PC-9 (cell line): Measurements from ENCODE around the gene TRPC4.

Source experiments
- EZH2 ChIP-seq: fragments of 200-600 bp; sonication (generic); IDR thresholded peaks from 2 replicates; pipeline ENCODE4 v1.8.0; 2017; ENCODE audit warnings: antibody characterized with exemption, low read depth
- TF ChIP-seq, protein P1 (sequence below): fragments of 200-600 bp; sonication (generic); conservative IDR thresholded peaks from 2 replicates; pipeline ENCODE4 v1.6.1; 2017; ENCODE audit warnings: mixed run types, antibody characterized with exemption, mild to moderate bottlenecking, moderate library complexity

DNA sequence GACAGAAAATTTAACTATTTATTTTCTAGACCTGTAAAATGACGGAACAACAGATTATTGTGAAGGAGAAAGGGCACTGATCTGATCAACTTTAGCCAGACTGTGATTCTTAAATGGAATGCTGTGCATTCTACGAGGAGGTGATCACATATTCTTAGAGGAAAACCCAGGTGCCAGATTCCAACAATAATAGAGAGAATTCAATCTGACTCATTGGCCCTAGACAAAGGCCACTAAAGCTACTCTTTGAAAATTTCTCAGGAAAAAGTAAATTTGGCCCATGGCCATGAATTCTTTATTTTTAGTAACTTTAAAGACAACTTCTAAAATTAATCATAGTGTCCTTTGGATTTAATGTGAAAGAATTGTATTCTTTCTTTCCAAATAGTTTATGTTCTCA lies 212.4 kb downstream of the TRPC4 start:
- TF ChIP-seq, protein P1, sequence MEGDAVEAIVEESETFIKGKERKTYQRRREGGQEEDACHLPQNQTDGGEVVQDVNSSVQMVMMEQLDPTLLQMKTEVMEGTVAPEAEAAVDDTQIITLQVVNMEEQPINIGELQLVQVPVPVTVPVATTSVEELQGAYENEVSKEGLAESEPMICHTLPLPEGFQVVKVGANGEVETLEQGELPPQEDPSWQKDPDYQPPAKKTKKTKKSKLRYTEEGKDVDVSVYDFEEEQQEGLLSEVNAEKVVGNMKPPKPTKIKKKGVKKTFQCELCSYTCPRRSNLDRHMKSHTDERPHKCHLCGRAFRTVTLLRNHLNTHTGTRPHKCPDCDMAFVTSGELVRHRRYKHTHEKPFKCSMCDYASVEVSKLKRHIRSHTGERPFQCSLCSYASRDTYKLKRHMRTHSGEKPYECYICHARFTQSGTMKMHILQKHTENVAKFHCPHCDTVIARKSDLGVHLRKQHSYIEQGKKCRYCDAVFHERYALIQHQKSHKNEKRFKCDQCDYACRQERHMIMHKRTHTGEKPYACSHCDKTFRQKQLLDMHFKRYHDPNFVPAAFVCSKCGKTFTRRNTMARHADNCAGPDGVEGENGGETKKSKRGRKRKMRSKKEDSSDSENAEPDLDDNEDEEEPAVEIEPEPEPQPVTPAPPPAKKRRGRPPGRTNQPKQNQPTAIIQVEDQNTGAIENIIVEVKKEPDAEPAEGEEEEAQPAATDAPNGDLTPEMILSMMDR = no peak
- no peak for TF ChIP-seq EZH2
